ENCODE data around the gene PXMP2.

The PXMP2 gene

DNA sequence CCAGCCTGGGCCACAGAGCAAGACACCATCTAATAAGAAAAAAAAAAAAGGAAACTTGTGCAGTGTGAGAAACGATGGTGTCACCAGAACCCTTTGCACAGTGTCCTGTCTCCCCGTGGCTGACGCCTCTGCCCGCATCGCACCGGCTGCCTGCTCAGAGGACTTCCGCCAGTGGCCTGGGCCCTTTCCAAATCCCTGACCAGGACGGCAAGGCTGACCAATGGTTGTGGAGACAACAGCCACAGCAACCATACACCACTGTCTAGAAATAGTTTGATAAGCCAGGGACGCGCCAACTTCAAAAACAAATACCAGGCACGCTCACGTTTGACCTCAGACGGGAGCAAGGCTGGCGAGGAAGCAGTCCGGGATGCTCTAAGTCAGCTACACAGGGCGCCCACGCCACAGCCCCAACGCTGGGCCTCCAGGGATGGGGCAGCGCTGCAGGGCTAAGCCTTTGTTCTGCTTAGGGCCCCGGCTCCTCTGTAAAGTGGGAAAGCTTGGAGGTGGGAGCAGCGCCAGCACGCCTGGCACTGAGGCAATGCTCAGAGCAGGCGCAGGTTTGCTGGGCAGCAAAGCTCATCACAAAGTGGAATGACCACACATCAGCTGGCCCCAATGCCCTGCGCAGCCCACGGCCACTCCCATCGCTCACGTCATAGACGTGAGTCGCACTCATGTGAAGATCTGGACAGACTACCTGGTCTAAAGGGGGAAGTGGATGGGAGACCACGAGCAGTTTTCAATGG is 35.8 kb downstream of the PXMP2 start:
- no peak for DNase-seq (ENCODE audit: low read depth)

DNA sequence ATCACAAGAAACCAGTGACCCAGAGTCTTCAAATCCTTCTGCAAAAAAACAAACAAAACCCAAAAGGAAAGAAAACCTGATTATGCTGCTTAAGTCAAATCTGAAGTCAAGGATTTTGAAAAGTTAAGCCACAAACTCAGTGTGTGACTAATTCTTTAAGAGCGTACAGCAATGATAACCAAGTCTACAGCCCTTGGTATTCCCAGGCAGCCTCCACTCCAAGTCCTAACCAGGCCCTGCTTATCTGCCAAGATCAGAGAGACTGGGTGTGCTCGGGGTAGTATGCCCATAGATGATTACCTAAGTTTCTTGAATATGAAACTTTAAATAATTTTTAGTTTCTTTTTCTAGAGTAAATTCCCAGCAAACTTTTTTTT is 36.4 kb downstream of the PXMP2 start:
- DNase-seq (ENCODE audit: low read depth) = no peak

DNA sequence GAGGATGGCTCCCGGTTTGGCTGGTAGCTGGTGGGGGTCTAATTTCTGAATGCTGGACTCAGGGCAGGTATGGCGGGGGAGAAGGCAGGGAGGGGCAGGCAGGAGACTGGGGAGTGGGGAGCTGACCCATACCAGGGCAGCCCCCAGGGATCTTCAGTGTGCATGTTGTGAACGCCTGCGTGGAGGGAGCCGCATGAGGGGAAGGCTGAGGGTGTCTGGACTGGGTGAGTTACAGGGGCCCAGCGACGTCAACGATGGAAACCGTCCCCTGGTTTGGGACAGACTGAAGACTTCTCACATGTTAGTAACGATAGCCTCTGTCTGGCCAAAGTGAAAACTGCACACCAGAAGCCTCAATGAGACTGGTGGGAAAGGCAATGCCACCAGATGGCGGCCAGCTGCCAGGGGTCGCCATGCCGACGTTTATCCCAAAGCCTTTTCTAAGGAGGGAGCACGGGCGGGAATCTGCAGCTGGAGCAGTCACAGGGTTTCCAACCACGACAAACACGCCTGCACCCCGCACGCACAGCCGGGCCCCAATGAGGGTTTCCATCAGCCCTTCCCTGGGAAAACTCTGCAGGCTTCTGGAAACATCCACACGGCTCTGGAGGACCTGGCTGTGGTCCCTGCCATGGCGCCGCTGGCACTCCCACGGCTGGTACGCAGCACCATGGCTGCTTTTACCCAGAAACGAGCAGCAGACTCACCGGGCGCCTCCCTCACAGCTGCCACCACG is 37.3 kb downstream of the PXMP2 start:
- DNase-seq (ENCODE audit: low read depth) = no peak

DNA sequence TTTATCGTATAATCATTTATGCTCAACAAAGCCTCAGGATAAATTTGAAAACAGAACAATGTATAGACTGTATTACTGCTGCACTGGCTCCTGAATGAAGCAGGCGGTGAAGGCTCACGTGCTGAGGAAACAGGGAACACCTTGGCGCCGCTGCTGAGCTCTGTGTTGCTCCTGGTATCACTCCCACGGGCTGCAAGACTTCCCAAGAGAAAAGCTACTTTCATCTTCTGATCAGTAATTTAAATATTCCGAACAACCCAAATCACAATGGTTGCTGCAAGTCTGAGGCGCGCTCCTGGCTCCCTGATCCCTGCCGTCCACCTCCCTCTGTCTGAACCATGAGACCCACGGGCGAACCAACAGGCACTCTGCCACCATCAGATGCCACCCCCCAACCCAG is 39.0 kb downstream of the PXMP2 start:
- no peak for DNase-seq (ENCODE audit: low read depth)

DNA sequence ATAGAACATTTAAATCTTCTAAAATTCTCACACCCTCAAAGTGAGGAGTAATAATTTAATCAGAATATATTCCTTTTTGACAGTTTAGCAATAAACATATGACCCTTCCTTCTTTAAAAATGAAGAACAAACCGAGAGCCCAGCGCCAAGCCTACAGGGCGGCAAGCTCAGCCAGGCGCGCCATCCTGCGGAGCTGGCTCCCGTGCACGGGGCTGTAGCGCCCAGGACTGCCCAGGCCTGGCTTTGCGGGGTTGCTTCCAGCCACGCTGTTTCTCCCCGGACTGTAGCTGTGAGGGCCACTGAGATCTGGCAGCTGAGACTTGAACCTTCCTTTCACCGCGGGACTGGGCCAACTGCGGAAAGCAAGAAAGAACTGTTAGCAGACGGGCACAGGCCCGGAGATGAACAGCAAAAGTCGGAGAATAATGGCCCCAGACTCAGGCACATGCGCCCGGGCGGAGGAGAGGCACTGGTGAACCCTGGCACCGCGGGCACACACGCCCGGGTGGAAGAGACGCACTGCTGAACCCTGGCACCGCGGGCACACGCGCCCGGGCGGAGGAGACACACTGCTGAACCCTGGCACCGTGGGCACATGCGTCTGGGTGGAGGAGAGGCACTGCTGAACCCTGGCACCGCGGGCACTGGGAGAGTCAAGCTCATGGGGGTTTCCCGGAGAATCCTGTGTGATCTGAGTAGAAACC is 39.9 kb downstream of the PXMP2 start:
- no peak for DNase-seq (ENCODE audit: low read depth)

DNA sequence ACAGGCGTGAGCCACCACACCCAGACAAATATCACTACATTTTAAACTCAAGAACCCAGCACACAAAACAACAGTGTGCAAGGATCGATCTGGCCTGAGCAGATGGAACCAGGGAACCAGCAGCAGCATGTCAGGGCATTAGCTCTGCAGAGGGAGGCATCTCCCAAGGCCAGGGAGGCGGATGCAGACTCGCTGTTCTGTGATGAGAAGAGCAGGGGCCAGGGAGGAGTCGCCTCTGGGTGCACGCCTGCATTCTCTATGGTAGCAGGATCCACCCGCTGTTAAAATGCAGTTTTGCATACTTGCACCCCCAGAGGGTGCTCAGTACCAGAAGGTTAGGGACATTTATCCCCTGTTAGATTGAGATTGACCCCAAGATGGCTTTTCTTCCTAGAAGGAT is 41.1 kb downstream of the PXMP2 start:
- DNase-seq (ENCODE audit: low read depth) = no peak

DNA sequence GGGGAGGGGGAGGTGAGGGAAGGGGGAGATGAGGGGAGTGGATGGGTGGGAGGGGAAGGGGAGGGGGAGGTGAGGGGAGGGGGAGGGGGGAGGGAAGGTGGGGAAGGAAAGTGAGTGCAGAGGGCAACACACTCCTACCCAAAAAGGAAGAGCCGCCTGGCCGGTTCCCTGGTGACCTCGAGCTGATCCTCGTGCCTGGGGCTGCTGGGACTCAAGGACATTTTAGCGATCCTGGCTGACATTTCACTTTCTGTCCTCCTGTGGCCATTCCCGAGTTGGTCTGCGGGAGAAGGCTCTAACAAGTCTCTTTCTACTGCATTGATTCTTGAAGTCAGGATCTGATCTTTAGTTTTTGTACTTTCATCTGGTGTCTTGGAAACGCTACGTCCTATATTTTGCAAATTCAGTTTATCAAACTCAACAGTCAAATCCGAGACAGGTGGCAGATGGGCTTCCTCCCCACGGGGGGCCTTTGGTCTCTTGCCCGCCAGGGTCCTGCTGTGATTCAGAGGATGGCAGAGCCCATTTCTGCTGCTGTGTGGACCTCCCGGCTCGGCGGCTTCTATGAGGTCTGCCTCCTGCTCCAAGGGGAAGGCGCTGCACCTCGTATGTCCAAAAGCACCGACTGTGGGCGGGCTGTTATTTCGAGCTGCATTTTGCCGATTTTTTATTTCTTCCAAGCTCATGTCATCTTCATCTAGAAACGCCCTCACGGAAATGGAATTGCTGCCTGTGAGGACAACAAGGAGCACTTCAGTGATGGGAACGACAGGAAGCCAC is 42.3 kb downstream of the PXMP2 start:
- DNase-seq (ENCODE audit: low read depth) = no peak

DNA sequence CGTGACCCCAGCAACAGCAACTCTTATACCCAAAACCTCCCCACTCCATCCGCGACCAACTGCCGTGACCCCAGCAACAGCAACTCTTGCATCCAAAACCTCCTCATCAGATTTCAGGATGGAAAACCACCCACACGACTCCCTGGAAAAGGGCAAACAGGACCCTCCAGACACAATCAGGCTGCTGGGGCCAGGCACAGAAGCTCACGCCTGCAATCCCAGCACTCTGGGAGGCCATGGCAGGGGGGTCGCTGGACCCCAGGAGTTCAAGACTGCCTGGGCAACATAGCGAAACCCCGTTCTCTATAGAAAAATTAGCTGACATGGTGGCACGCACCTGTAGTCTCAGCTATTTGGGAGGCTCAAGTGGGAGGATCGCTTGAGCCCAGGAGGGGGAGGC is 43.0 kb downstream of the PXMP2 start:
- DNase-seq (ENCODE audit: low read depth) = no peak

DNA sequence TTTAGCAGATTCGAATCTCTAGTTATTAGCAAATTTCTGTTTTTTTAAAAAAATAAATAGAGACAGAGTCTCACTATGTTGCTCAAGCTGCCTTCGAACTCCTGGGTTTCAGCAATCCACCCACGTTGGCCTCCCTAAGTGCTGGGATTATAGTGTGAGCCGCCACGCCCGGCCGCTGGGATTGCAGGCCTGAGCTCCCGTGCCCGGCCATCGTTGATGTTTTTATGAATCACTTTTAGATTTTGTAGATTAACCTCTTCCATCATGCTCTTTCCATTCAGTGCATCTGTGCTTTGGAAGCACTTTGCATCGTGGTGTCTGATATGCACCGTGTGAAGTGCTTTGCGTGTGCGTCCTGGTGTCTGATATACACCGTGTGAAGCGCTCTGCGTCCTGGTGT is 44.2 kb downstream of the PXMP2 start:
- DNase-seq (ENCODE audit: low read depth) = no peak

DNA sequence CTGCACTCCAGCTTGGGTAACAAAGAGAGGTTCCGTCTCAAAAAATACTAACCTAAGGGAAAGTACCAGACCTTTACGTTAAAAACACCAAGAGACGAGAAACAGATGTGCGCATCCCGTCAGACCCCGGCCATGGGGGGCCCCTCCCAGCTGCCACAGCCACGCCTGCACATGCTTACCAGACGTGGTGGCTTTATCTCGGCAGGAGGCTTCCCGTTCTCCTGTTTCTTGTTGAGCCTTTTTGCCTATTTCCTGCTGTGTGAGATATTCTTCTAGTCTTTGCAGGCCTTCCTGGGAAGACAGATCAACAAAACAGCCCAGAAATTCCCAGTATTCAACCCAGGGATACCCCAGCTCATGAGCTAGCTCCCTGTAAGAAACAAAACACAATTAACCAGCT is 46.8 kb downstream of the PXMP2 start:
- no peak for DNase-seq (ENCODE audit: low read depth)

DNA sequence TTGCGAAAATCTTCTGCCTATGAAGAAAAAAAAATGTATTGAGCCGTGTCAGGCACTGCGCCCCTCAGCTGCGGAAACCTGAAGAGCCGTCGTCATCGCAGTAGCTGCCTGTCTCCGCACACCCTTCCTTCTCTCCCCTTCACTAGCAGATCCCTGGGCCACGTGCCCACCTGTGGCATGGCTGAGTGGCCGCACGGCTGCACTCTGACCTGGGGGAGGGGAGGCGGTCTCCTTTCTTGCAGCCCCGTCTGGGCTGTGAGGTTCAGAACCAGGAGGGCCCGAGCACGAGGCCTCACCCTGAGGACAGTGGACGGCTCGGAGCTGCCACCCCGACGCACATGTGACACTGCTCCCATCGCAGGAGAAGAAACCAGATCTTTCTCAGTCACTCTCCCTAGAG is 48.1 kb downstream of the PXMP2 start:
- no peak for DNase-seq (ENCODE audit: low read depth)

DNA sequence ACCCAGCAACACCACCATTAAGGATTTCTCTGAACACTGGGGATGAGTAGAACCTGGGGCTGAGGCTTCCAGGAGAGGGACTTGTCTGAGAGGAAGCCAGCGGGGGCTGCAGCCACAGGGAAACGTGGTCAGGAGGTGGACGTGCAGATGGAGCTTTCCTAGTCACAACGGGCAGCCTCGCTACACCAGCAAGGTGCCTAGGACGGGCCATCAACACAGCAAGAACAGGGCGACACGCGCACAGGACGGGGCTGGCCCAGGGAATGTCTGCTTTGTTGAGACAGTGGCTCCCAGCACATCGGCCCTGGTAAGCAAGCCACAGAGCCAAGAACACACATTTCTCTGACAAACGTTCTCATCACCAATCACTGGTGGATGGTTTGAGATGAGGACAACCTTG is 49.0 kb downstream of the PXMP2 start:
- no peak for DNase-seq (ENCODE audit: low read depth)

DNA sequence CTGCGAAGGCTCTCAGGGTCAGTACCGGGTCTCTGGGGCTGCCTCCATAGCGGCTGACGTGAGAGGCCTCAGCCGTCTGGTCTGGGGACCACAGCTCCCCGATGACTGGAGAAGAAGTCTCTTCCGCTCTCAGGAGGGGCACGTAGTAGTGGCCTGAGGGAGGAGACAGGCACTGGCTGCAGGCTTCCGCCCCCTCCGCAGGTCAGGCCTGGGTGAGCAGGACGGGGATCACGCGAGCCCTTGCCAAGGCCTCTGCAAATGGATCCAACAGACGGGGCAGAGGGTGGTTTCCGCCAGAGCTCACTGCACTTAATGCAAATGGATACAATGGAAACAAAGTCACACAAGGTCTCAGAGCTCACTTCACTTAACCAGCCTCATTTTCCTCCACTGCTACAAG is 49.5 kb downstream of the PXMP2 start:
- DNase-seq (ENCODE audit: low read depth) = no peak

DNA sequence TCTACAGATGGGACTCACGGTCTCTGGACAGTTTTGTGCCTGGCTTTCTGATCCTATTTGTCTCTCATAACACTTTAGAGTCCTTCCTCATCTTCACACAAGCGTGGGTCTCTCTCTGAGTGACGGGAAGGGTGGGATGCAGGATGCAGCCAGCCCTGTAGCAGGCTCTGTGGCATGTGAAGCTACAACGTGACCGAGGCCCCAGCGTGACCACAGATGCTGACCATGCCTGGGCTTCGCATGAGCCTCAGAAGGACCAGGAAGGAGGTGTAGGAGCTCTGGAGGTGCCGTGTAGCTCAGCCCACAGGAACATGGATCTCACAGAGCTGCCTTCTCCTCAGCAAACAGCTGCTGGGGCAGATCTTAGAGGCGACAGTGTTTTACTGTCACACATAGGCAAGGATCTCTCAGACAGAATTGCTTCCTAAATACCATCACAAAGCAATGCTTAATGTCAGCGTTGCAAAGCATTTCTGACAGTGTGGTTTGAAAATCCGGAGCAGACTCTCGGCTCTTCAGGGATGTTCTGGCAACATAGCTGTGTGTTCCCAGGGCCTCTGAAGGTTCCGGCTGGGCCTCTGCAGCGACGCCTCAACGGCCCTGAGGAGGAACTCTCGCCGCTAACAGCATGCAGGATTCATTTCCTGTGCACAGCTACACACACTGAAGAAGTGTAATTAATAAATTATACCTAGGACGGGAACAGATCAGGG is 52.4 kb downstream of the PXMP2 start:
- DNase-seq (ENCODE audit: low read depth) = no peak

DNA sequence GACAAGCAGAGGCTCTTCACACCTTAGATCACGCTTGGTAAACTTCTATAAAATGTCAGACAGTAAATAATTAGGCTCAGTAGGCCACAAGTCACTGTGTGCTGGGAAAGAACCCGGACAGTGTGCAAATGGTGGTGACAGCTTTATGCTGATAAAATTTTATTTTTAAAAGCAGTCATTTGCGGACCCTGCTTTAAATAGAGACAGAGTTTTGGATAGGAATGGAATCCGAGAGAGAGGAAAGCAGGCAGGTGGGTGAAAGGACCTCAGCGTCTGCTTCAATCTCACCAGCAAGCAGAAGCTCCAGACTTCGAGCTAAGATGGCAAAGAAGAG is 52.9 kb downstream of the PXMP2 start:
- no peak for DNase-seq (ENCODE audit: low read depth)

DNA sequence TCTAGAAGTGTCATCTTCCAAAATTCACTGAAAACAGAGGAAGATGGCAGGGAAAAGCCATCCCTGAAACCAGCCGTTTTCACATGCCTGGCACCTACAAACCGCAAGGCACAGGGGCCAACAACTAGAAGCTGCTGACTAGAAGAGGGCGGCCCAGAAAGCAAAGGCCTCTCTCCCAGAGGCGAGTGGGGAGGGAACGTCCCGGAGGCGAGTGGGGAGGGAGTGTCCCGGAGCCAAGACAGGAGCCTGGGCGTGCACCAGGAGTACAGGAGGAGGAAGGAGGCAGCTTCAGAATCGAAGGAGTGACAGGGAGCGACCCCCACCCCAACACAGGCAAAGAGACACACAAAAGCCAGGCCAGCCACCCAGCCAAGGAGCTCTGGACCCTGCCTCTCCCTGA is 53.3 kb downstream of the PXMP2 start:
- no peak for DNase-seq (ENCODE audit: low read depth)

DNA sequence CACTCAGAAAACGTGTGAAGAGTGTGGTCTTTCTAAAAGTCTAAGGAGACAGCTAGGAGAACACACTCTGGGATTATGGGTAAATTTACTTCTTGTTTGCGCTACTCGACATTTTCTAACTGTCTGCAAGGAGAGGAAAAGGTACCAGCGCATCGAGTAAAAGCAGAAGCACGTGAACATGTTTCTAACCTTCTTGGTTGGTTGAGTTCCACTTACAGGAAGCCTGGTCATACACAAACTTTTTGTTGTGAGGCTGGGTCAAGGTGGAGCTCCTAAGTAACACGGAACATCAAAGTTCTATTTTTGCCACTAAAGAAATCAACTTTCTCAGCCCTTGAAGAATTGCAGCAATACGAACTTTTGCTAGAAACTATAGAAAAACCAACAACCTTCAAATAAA is 54.2 kb downstream of the PXMP2 start:
- no peak for DNase-seq (ENCODE audit: low read depth)

DNA sequence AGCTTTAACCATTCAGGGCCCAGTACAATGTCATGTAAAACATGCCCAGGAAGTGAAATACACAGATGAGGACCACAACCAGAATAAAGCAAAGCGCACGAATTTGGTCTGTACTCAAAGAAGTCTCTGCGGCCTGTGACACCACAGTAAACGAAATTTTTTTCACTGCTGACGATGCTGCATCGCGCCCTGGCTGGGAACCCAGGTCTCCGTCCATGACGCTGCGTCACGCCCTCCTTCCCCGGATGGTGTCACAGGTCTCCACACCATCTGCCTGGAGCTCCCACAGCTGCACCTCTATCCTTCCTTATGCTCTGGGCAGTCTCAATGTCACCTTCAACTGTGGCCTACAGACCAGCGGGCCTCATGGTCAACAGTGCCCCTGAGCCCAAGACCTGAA is 56.4 kb downstream of the PXMP2 start:
- DNase-seq (ENCODE audit: low read depth) = no peak

DNA sequence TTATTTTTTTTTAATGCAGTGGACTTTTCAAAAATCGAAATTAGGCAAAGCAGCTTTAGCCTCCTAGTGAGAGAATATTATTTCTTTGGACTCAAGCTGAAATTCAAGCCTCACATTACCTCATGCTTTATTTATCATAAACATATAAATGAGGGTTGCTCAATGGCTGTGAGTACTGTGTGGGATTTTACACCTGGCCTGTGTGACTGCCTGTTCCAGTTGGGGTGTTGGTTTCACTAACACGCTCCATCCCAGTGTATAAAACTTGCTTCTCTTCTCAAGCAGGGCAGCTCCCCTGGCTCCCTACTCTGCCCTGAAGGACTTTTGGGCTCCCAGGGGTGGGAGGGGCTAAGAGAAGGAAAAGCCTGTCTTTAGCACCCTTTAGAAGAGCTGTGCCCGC is 59.2 kb downstream of the PXMP2 start:
- no peak for DNase-seq (ENCODE audit: low read depth)

DNA sequence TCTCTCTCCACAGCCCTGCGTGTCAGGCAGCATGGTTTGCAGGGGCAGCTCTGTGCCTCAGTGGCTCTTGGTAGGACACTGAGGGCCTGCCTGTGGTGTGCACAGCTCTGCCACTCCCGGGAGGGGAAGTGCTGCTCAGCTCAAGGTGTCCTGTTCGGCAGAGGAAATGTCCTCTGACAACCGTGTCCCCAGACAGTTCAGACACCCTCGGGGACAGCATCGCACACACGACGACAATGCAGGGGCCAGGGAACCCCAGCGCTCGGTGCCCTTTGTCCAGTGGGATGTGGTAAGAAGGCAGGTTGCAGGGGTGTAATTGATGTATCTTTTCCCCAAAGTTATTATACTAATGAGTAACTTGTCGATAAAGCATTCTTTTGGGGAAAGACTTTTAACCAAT is 60.0 kb downstream of the PXMP2 start:
- DNase-seq (ENCODE audit: low read depth) = no peak

DNA sequence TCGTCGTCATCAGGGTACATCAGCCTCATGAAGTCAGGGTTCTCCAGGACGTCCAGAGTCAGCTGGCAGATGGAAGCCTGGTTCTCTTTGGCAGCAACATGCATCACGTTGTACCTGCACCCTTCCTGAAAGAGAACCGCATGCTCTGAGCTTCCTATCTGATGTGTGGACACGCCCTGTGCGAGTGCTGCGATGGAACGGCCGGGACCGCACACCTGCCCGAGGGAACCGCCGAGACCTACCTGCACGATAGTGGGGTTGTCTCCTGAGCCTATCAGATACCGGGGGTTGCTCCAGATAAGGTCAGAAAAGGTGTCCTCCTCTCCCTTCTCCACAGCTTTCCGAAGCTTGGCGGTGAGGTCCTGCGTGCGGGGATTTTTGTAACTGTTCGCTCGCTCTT is 60.5 kb downstream of the PXMP2 start:
- DNase-seq (ENCODE audit: low read depth) = no peak

DNA sequence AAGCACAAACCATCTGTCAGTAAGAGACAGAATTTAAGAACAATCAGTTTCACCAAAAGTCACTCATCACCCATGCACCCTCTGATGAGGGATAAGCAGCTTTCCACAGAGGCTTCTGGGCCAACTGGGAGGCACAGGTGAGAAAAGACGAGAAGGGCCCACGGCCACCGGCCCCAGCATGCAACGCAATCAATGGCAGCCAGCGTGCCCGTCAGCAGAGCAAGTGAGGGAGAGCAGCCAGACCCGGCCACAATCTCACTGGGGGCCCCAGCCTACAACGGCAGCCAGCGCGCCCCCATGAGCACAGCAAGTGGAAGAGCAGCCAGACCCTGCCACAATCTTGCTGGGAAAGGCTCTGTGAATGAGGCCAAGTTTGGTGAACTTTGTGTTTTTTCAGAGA is 60.9 kb downstream of the PXMP2 start:
- DNase-seq (ENCODE audit: low read depth) = no peak
